Motor neuron (in vitro differentiated cells): ENCODE measurements around the gene FLT1. TPM values are rescaled to one million over a fixed set of nuclear protein-coding genes. Genes with fewer than 3 reads are reported as not detected.

ENCODE experiments used
- ATAC-seq, 8 experiments: fragments of 200-7000 bp; cut with Tn5 transposase; replicated peaks in 6 of 8; 2 replicates each; pipeline ENCODE4 v1.8.0; 2021; ENCODE audit warnings: mild to moderate bottlenecking in 8 of 8, moderate library complexity in 8 of 8
- H3K27ac ChIP-seq, 2 donors: fragments of 250-450 bp; sonication (Bioruptor Pico); 2 replicates each; pipeline ENCODE4 v1.9.0; 2021; ENCODE audit warnings: antibody characterized with exemption in 2 of 2, mild to moderate bottlenecking in 2 of 2, moderate library complexity in 1 of 2
- H3K4me1 ChIP-seq, 2 donors: fragments of 250-450 bp; sonication (Bioruptor Pico); replicated peaks in 1 of 2; 2 replicates each; pipeline ENCODE4 v1.6.1; 2021; ENCODE audit warnings: antibody characterized with exemption in 2 of 2, mild to moderate bottlenecking in 2 of 2, moderate library complexity in 1 of 2
- H3K4me3 ChIP-seq, 5 donors: fragments of 250-450 bp; sonication (Bioruptor Pico); 2 replicates each; pipeline ENCODE4 v1.9.0; 2021; ENCODE audit warnings: antibody characterized with exemption in 5 of 5, mild to moderate bottlenecking in 5 of 5, moderate library complexity in 4 of 5
- WGBS, 10 experiments: fragments of 450-650 bp; shearing (Covaris generic); methylation state at CpG; one replicate each; pipeline ENCODE4 v1.0.0; 2022; 5-methylcytosine and 5-hydroxymethylcytosine counted together
- in situ Hi-C, 9 experiments: fragments of 400-800 bp; cut with MboI; loops; one replicate each; pipeline ENCODE4 v1.15.0; 2021; ENCODE audit warnings: low sequenced_read_pairs in 9 of 9, low pct_unique_long_range_greater_than_20kb in 2 of 9; ENCODE audit not compliant: unreplicated experiment in 9 of 9
- total RNA-seq, 8 experiments: library from RNA; unstranded; fragments of 300-600 nt; gene quantifications; 2 replicates each; pipeline versions ENCODE4 v1.2.3 to v1.2.4, GENCODE V29; 2022

FLT1 gene
- total RNA-seq, 8 experiments from 2014 or later = 0.11 to 43.8 (median 0.88) TPM

DNA sequence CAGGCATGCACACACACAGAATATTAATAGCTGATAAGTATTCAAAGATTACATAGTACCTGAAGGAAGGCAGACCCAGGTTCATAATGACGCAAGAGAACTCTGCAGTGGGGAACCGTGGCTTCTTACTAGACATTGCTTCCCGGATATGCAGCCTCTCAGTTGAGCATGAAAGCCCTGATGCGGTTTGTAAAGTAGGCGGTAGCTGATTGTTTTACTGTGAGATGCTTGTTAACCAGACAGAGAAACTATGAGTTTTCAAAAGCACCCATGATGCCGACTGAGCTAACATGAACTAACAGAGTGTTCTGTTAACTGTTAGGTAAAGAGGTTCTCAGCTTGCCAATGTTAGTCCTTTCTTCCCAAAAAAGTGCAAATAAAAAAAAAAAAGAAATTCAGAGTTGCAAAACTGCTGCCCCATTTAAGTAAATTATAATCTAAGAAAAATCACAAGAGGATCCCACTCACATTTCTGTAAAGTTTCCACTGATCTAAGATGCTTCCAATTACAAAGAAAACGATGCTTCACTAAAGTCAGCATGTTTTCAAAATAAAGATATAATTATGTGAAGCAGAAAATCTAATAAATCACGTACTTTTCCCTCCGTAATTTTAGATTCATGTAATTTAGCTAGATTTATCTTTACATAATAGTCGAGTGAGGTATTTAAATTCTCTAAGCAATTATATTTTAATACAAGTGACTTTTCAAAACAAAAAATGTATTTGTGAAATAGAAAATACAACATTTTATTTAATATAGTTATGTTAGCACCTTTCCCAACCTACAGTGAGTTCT is 2.2 kb downstream of the FLT1 start:
- ATAC-seq = no peak
- in situ Hi-C loops = loop anchor here in 1 of 9 experiments (25.0 kb wide), 1 partner anchor 155 kb away; no protein-coding TSS in a partner anchor
- Histone ChIP-seq H3K4me1 (peaks cover 8 to 10% of the 10 kb centered on the region in 2 donors), H3K27ac (no peak overlapping the region), H3K4me3 (no peak overlapping the region)
- 0 to 86% (median 31%) methylated on average over 2 to 10 of the region's 10 CpGs for WGBS, 10 experiments

DNA sequence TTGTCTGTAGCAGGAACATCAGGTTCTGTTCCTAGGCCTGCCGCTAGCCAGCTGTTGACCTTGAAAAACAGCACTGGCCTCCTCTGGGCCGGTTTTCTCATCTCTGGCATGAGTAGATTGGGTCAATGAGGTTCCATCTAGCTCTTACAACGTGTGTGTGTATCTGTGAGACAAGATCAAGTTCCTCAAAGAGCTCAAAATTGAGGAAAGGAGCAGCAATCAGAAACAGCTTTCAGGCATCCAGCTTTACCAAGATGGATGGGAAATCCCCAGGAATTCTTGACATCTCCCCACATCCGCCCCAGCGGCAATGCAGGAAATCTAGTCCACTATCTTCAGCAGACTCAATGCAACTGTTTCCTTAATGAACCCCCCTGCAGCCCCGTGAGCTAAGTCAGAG is 4.9 kb downstream of the FLT1 start:
- in situ Hi-C loops = loop anchor here in 1 of 9 experiments (25.0 kb wide), 1 partner anchor 153 kb away; no protein-coding TSS in a partner anchor
- peaks cover 8 to 10% of the 10 kb centered on the region in 2 donors for H3K4me1 ChIP-seq
- no peak overlapping the region for H3K27ac ChIP-seq
- 58 to 100% (median 75%) methylated on average over 1 to 6 of the region's 6 CpGs; no CpG with 5 or more reads in 1 of the 10 experiments for WGBS, 10 experiments
- H3K4me3 ChIP-seq = no peak overlapping the region
- ATAC-seq = no peak

DNA sequence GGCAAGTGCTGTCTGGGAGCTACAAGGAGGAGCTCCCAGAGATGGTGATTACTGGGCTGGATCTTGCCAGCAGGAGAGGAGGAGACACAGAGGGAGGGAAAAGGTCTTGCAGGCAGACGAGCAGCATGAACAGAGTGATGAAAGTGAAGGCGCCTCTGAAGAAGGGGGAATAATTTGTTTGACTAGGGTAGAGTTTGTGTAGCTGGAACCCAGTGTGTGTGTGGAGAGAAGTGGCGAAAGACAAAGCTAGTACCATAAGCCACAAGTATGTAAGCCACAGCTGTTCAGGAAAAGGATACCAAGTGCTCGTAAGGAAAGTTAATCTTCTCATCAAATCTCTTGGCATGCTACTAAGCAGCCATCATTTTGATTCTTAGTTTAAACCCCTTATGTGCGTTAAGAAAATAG is 5.4 kb downstream of the FLT1 start:
- H3K4me3 ChIP-seq = no peak overlapping the region
- no peak overlapping the region for H3K27ac ChIP-seq
- peak in 2 of 8 experiments; percentile 39 to 74 for ATAC-seq
- H3K4me1 ChIP-seq = peaks cover 8 to 10% of the 10 kb centered on the region in 2 donors
- WGBS, 10 experiments = 21 to 82% (median 60%) methylated on average over 1 to 5 of the region's 5 CpGs; no CpG with 5 or more reads in 1 of the 10 experiments
- in situ Hi-C loops = loop anchor here in 1 of 9 experiments (25.0 kb wide), 1 partner anchor 152 kb away; no protein-coding TSS in a partner anchor

DNA sequence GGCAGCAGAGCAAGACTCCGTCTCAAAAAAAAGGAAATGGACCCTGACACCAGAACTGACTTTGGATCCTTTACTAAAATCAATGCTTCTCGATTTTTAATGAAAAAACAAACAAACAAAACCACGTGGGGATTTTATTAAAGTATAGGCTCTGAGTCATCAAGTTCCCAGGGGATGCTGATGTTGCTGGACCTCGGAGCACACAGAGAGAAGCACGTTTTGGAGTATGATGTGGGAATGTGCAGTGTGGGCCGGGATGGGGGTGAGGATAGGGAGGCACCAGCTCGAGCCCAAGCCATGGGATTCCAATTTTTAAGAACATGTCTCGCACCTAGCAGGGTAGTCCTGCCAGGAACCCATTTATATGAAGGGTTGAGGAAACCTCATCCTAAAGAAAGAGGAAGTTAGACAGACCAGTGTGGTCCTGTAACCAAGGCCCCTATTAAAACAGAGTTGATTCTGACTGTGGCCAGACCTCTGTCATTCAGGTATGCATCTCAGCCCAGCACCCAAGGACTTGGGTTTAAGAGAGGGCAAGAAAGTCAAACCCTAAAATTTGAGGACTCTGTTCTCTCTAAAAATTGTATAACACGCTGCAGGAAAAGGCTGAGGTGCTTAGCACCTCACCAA is 6.4 kb downstream of the FLT1 start:
- Histone ChIP-seq H3K4me3 (no peak overlapping the region), H3K4me1 (peaks cover 0 to under 1% of the 10 kb centered on the region in 2 donors), H3K27ac (no peak overlapping the region)
- ATAC-seq = no peak
- 40 to 100% (median 70%) methylated on average over 1 to 6 of the region's 9 CpGs; no CpG with 5 or more reads in 2 of the 10 experiments for WGBS, 10 experiments
- in situ Hi-C loops = loop anchor here in 1 of 9 experiments (25.0 kb wide), 1 partner anchor 151 kb away; no protein-coding TSS in a partner anchor

DNA sequence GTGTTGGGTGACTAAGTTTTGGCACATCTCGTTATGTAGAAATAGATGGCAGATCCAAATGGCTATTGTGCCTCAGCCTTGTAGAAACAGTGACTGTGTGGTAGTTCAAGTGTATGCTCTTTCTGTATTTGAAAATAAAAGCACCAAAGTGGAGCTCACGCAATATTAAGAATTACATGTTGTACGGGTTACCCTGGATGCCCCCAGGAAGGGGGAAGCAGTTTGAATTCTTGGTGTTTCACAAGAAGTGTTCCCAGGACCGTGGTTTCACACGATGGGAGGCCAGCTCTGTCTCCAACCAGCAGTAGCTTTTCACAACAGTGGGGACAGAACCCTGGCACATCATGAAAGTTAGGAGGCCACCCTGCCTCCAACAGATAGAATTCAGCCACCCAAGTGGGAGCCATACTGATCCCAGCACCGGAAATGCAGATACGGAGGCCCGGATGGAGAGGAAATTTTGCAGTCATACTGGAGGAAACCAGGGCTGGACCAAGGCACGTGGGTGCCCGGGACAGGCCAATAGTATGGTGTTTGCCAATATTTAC is 8.9 kb downstream of the FLT1 start:
- H3K4me3 ChIP-seq = no peak overlapping the region
- ATAC-seq = no peak
- in situ Hi-C loops = loop anchor here in 1 of 9 experiments (25.0 kb wide), 1 partner anchor 149 kb away; no protein-coding TSS in a partner anchor
- no peaks in the 10 kb centered on the region for H3K4me1 ChIP-seq
- no peak overlapping the region for H3K27ac ChIP-seq
- WGBS, 10 experiments = 78 to 100% (median 85%) methylated on average over 1 to 9 of the region's 10 CpGs; no CpG with 5 or more reads in 3 of the 10 experiments

DNA sequence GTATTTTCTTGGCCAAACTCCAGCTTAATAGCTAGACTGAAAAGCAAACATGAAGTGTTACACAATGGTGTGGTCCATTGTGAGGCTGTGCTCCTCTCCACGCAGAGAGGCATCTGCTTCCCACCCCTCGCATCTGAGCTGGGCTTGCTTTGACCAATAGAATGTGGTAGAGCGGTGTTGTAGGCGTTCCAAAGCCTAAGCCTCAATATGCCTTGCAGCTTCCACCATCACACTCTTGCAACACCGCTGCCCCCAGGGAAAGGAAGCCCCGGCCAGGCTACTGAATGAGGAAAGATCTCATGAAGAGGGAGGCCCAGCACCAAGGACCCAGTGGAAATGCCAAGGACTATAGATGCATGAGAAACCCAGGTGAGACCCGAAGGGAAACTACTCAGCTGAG is 9.4 kb downstream of the FLT1 start:
- Histone ChIP-seq H3K4me3 (no peak overlapping the region), H3K27ac (no peak overlapping the region), H3K4me1 (no peaks in the 10 kb centered on the region)
- 81 to 100% (median 89%) methylated on average over 1 to 7 of the region's 7 CpGs; no CpG with 5 or more reads in 1 of the 10 experiments for WGBS, 10 experiments
- ATAC-seq = no peak
- in situ Hi-C loops = loop anchor here in 1 of 9 experiments (25.0 kb wide), 1 partner anchor 148 kb away; no protein-coding TSS in a partner anchor

DNA sequence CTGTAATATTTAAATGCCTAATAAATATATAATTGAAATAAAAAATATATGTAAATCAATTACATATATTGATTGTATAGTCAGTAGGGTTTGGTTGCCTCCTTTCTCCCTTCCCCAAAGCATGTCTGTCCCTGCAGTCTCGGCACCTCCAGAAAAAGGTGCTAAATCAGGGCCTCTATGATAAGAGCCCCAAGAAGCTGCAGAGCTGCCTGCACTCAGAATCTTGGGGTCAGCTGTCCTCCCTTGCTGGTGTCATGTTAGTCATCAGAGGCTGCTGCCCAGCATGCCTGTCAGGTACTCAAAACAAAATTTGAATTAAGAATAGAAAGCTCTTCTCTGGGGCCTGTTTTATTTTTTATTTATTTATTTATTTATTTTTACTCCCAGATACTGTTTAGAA is 9.8 kb downstream of the FLT1 start:
- in situ Hi-C loops = loop anchor here in 1 of 9 experiments (25.0 kb wide), 1 partner anchor 148 kb away; no protein-coding TSS in a partner anchor
- H3K4me3 ChIP-seq = no peak overlapping the region
- H3K4me1 ChIP-seq = no peaks in the 10 kb centered on the region
- ATAC-seq = no peak
- no peak overlapping the region for H3K27ac ChIP-seq
- whole genome bisulfite sequencing, 10 experiments = 100% methylated on average over 1 of the region's 1 CpG; no CpG with 5 or more reads in 4 of the 10 experiments

DNA sequence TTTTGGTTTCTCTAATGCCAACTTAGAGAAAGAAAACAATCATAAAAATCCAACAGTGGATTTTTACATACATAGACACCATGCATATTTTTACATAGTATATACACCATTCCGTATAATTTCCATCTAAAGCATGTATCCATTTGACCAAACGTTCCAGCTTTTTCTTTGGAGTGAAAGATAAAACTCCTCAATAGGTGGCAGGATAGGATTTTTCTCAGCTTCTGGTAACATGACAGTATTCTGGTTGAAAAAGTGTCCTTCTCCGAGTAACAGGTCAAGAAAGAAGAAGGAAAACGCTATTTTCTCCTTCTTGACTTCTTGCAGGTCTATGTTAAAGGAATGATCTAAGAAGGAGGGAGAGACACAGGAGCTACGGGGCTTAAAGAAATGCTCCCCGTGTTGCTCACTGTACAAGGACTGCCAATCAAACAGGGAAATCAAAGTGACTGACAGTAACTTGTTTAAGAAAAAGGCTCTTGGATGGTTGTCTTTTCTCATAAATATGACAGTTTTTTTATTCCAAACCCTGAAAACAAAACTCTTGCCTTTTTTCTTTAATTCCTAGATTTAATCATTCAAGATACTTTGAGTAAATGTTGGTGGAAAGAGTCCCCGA is 11.5 kb downstream of the FLT1 start:
- Histone ChIP-seq H3K4me1 (no peaks in the 10 kb centered on the region), H3K4me3 (no peak overlapping the region), H3K27ac (no peak overlapping the region)
- in situ Hi-C loops = loop anchor here in 1 of 9 experiments (25.0 kb wide), 1 partner anchor 146 kb away; no protein-coding TSS in a partner anchor
- ATAC-seq = peak in 1 of 8 experiments; percentile 79
- WGBS, 10 experiments = 34 to 80% (median 56%) methylated on average over 1 to 7 of the region's 7 CpGs

DNA sequence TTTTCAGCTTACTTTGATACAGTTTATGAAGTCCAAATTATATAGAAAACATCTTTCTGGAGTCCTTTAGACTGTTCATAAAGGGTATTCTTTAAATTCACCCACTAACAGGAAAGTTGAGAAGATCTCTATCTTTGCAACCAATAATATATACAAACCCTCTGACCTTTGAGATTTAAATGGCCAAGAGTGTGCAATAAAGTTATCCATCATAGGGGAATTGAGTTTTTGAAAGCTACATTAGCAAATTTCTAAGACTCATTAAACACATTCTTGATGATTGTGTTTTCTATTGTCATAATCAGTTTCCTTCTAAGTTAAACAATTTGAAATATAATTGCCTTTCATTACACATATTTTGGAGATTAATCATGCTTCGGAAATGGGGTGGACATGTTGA is 15.9 kb downstream of the FLT1 start:
- in situ Hi-C loops = loop anchor here in 1 of 9 experiments (25.0 kb wide), 1 partner anchor 142 kb away; no protein-coding TSS in a partner anchor
- 80 to 100% (median 100%) methylated on average over 1 of the region's 1 CpG; no CpG with 5 or more reads in 3 of the 10 experiments for WGBS, 10 experiments
- Histone ChIP-seq H3K4me1 (peaks cover 8 to 13% of the 10 kb centered on the region in 2 donors), H3K4me3 (no peak overlapping the region), H3K27ac (no peak overlapping the region)
- ATAC-seq = no peak

DNA sequence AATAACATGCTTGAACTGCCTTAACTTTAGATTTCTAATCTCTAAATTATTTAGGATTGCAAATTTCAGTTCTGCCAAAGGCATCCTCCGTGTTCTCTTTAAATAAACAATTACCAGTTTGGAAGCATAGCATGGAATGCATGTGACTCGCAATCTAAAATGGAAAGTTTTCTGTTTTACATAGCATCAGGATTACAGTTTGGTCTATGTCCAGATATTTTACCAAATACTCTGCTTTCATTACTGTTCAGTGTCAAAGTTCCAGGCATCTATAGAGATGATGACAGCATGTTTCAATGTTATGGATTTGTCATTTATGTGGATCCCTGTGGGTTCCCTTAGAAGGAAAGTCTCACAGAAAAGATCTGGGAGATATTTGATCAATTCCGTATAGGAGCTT is 16.8 kb downstream of the FLT1 start:
- ATAC-seq = peak in 1 of 8 experiments; percentile 28
- no peak overlapping the region for H3K27ac ChIP-seq
- no peak overlapping the region for H3K4me3 ChIP-seq
- in situ Hi-C loops = loop anchor here in 1 of 9 experiments (25.0 kb wide), 1 partner anchor 141 kb away; no protein-coding TSS in a partner anchor
- 5 to 100% (median 79%) methylated on average over 1 to 3 of the region's 3 CpGs; no CpG with 5 or more reads in 1 of the 10 experiments for WGBS, 10 experiments
- H3K4me1 ChIP-seq = peaks cover 8 to 13% of the 10 kb centered on the region in 2 donors

DNA sequence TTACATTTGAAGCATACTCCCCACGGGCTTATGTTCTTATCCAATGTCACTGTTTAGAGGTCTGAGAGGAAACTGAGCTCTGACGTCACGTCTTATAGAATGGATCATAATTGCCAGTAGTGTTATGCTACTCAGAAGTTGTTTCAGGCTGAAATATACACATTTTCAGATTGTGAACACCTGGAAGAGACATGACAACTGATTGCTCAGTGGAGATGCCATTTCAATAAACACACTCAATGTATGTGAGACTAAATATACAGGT is 17.3 kb downstream of the FLT1 start:
- in situ Hi-C loops = loop anchor here in 1 of 9 experiments (25.0 kb wide), 1 partner anchor 140 kb away; no protein-coding TSS in a partner anchor
- ATAC-seq = no peak
- Histone ChIP-seq H3K4me1 (peaks cover 8 to 13% of the 10 kb centered on the region in 2 donors), H3K4me3 (no peak overlapping the region), H3K27ac (no peak overlapping the region)
- WGBS, 10 experiments = 47 to 93% (median 81%) methylated on average over 2 to 3 of the region's 3 CpGs; no CpG with 5 or more reads in 3 of the 10 experiments

DNA sequence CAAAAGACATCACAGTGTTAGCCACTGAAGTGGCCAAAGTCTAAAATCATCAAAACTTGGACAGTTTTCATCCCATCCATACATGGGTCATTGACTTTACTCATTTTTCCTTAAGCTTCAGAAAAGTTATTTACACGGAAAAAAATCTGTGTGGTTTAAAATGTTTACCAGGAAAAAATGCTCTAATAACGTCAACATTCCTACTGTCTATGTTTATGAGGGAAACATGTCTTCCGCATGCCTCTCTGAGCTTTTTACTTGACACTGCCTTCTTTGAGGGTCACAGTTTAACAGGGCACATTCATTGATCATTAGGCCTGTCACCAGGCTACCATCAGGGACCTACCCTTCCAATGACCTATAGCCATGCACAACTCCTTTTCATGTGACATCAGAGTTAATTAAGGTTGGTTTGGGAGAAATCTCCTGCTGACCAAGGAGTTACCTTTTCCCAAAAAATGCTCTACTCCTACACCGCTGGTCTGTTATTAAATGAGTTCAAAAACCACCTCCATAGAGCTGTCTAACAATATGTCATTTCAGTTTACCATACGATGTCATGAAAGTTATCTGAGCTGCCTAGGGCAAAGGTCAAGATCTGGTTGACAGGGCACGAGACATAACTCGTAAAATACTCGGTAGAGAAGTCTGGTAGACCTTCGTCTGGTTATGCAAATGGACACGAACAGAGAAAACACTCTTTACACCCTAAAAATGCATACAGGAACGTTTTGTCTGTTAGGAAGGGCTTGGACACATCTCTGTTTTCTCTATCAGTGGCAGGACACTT is 17.8 kb downstream of the FLT1 start:
- no peak overlapping the region for H3K4me3 ChIP-seq
- WGBS, 10 experiments = 41 to 83% (median 57%) methylated on average over 1 to 10 of the region's 11 CpGs
- H3K27ac ChIP-seq = no peak overlapping the region
- peaks cover 8 to 13% of the 10 kb centered on the region in 2 donors for H3K4me1 ChIP-seq
- no peak for ATAC-seq
- in situ Hi-C loops = loop anchor here in 1 of 9 experiments (25.0 kb wide), 1 partner anchor 140 kb away; no protein-coding TSS in a partner anchor
